Measurements from ENCODE around the gene CDC42EP5. TPM values are rescaled to one million over a fixed set of nuclear protein-coding genes. Genes with fewer than 3 reads are reported as not detected.

CDC42EP5 gene
- total RNA-seq, 1 donor from 2014 or later = not detected

- Mint-ChIP-seq H3K27ac (ENCODE audit: unreplicated experiment) (no peak overlapping the region), H3K4me1 (ENCODE audit: low read depth, unreplicated experiment) (peaks cover 3% of the 10 kb centered on the region), H3K36me3 (ENCODE audit: unreplicated experiment) (no peaks in the 10 kb centered on the region), H3K4me3 (ENCODE audit: unreplicated experiment) (peak overlapping the region; percentile 63), H3K9me3 (ENCODE audit: unreplicated experiment) (peaks cover 16% of the 10 kb centered on the region), H3K27me3 (ENCODE audit: unreplicated experiment) (peaks cover 18% of the 10 kb centered on the region)
- DNase-seq = no peak
- TF ChIP-seq CTCF (IDR thresholded peaks at IDR 0.05; ENCODE audit: partially characterized antibody, unreplicated experiment) = no peak
Observed at GRCh38 chr19:54465426-54466109, 7.5 kb downstream of the CDC42EP5 start.

- TF ChIP-seq CTCF (IDR thresholded peaks at IDR 0.05; ENCODE audit: partially characterized antibody, unreplicated experiment) = no peak
- peaks cover 14% of the 10 kb centered on the region for H3K27me3 Mint-ChIP-seq (ENCODE audit: unreplicated experiment)
Observed at GRCh38 chr19:54464630-54465425, 8.3 kb downstream of the CDC42EP5 start.

GRCh38 chr19:54464044-54464629 is 9.0 kb downstream of the CDC42EP5 start:
- H3K36me3 Mint-ChIP-seq (ENCODE audit: unreplicated experiment) = no peaks in the 10 kb centered on the region

More at GRCh38 chr19:54464630-54465425, 8.3 kb downstream of the CDC42EP5 start:
- peak; percentile 96 for DNase-seq
- Mint-ChIP-seq H3K4me3 (ENCODE audit: unreplicated experiment) (peak overlapping the region; percentile 93), H3K4me1 (ENCODE audit: low read depth, unreplicated experiment) (peaks cover 3% of the 10 kb centered on the region), H3K27ac (ENCODE audit: unreplicated experiment) (peak overlapping the region; percentile 88), H3K9me3 (ENCODE audit: unreplicated experiment) (peaks cover 16% of the 10 kb centered on the region), H3K36me3 (ENCODE audit: unreplicated experiment) (no peaks in the 10 kb centered on the region)

GRCh38 chr19:54463531-54464043 is 9.5 kb downstream of the CDC42EP5 start, which contains the start of gene LENG9:
LENG9 (minus strand) TSS chr19:54463778; CDS start chr19:54463526, 252 bp downstream.
- Mint-ChIP-seq H3K27ac (ENCODE audit: unreplicated experiment) (peak within 1 kb of the TSS; percentile 88), H3K4me3 (ENCODE audit: unreplicated experiment) (peak within 1 kb of the TSS; percentile 93), H3K4me1 (ENCODE audit: low read depth, unreplicated experiment) (peaks cover 3% of the 10 kb centered on the region), H3K27me3 (ENCODE audit: unreplicated experiment) (peaks cover 18% of the 10 kb centered on the region), H3K9me3 (ENCODE audit: unreplicated experiment) (peaks cover 19% of the 10 kb centered on the region), H3K36me3 (ENCODE audit: unreplicated experiment) (no peaks in the 10 kb centered on the region)
- DNase-seq = peak; percentile 98
- TF ChIP-seq CTCF (IDR thresholded peaks at IDR 0.05; ENCODE audit: partially characterized antibody, unreplicated experiment) = no peak

More at GRCh38 chr19:54464044-54464629, 9.0 kb downstream of the CDC42EP5 start:
- peak overlapping the region; percentile 93 for H3K4me3 Mint-ChIP-seq (ENCODE audit: unreplicated experiment)
- H3K27ac Mint-ChIP-seq (ENCODE audit: unreplicated experiment) = peak overlapping the region; percentile 88
- peaks cover 14% of the 10 kb centered on the region for H3K27me3 Mint-ChIP-seq (ENCODE audit: unreplicated experiment)
- TF ChIP-seq CTCF (IDR thresholded peaks at IDR 0.05; ENCODE audit: partially characterized antibody, unreplicated experiment) = no peak
- peaks cover 3% of the 10 kb centered on the region for H3K4me1 Mint-ChIP-seq (ENCODE audit: low read depth, unreplicated experiment)
- peaks cover 16% of the 10 kb centered on the region for H3K9me3 Mint-ChIP-seq (ENCODE audit: unreplicated experiment)
- DNase-seq = peak; percentile 81
